Mucosa of gallbladder (tissue), 1 donor: ENCODE measurements around the gene KIAA0040. TPM values are rescaled to one million over a fixed set of nuclear protein-coding genes. Genes with fewer than 3 reads are reported as not detected.

Experiments
- total RNA-seq: library from RNA; stranded (reverse); gene quantifications from one replicate; pipeline ENCODE4 v1.2.1, GENCODE V29; 2021
- donor health status: DM: no; HTN: no; CAD: no.

Gene KIAA0040
- total RNA-seq, 1 donor from 2014 or later = 16.1 TPM

Other genes starting within 250 kb of the KIAA0040 start
- gene CACYBP, start 192.8 kb downstream of the KIAA0040 start, total RNA-seq = 78.1 TPM
- 35.5 TPM for gene MRPS14, start 169.4 kb downstream of the KIAA0040 start, total RNA-seq
- gene TNN, start 124.9 kb downstream of the KIAA0040 start, total RNA-seq = 3.6 TPM